MM.1S (cell line): Measurements from ENCODE around the gene SLC25A22.

Experiments used
- DNase-seq: peaks from one replicate; pipeline ENCODE4 v3.0.0-alpha.2; 2015
- H2AFZ ChIP-seq: fragments of 300-600 bp; sonication (generic); 2 replicates; pipeline ENCODE4 v1.6.0; 2016; ENCODE audit warnings: antibody characterized with exemption, low read length
- H3F3A ChIP-seq: fragments of 300-600 bp; sonication (generic); 2 replicates; pipeline ENCODE4 v1.6.1; 2016; ENCODE audit warnings: mild to moderate bottlenecking, antibody characterized with exemption, low read length, moderate library complexity, mixed read lengths; ENCODE audit not compliant: insufficient read depth
- H3K27ac ChIP-seq: fragments of 300-600 bp; sonication (generic); 2 replicates; pipeline ENCODE4 v1.5.1; 2016; ENCODE audit warnings: mild to moderate bottlenecking, low read length
- H3K27me3 ChIP-seq: fragments of 300-600 bp; sonication (generic); replicated peaks from 2 replicates; pipeline ENCODE4 v1.6.0; 2016; ENCODE audit warnings: low read length; ENCODE audit not compliant: insufficient read depth
- H3K36me3 ChIP-seq: fragments of 300-600 bp; sonication (generic); replicated peaks from 2 replicates; pipeline ENCODE4 v1.6.1; 2016; ENCODE audit warnings: mild to moderate bottlenecking, low read length, mixed read lengths; ENCODE audit not compliant: insufficient read depth
- H3K4me1 ChIP-seq: fragments of 300-600 bp; sonication (generic); 2 replicates; pipeline ENCODE4 v1.6.1; 2016; ENCODE audit warnings: low read length, mixed read lengths
- H3K4me2 ChIP-seq: fragments of 300-600 bp; sonication (generic); 2 replicates; pipeline ENCODE4 v1.6.0; 2016; ENCODE audit warnings: low read depth, low read length
- H3K4me3 ChIP-seq: fragments of 300-600 bp; sonication (generic); 2 replicates; pipeline ENCODE4 v1.5.1; 2016; ENCODE audit warnings: low read length, mixed read lengths
- H3K79me2 ChIP-seq: fragments of 300-600 bp; sonication (generic); 2 replicates; pipeline ENCODE4 v1.6.1; 2016; ENCODE audit warnings: mixed run types, low read length, mixed read lengths
- H3K9ac ChIP-seq: fragments of 300-600 bp; sonication (generic); 2 replicates; pipeline ENCODE4 v1.6.1; 2016; ENCODE audit warnings: low read length, mixed read lengths
- H3K9me2 ChIP-seq: fragments of 300-600 bp; sonication (generic); replicated peaks from 2 replicates; pipeline ENCODE4 v1.6.1; 2016; ENCODE audit warnings: mild to moderate bottlenecking, low read length, mixed read lengths; ENCODE audit not compliant: insufficient read depth
- H3K9me3 ChIP-seq: fragments of 300-600 bp; sonication (generic); replicated peaks from 2 replicates; pipeline ENCODE4 v1.6.1; 2016; ENCODE audit warnings: mild to moderate bottlenecking, low read length, mixed read lengths; ENCODE audit not compliant: insufficient read depth
- H4K20me1 ChIP-seq: fragments of 300-600 bp; sonication (generic); 2 replicates; pipeline ENCODE4 v1.6.1; 2016; ENCODE audit warnings: mild to moderate bottlenecking, low read length, moderate library complexity, mixed read lengths; ENCODE audit not compliant: insufficient read depth
- CTCF ChIP-seq: fragments of 300-600 bp; sonication (generic); IDR thresholded peaks from 2 replicates; pipeline ENCODE4 v1.5.1; 2016; ENCODE audit warnings: antibody characterized with exemption, low read length, mixed read lengths
- EZH2 ChIP-seq: fragments of 300-600 bp; sonication (generic); optimal IDR thresholded peaks from 2 replicates; pipeline ENCODE3; 2017; ENCODE audit warnings: low read depth, mild to moderate bottlenecking, antibody characterized with exemption, low read length, mixed read lengths
- EZH2phosphoT487 ChIP-seq: fragments of 300-600 bp; sonication (generic); IDR thresholded peaks from 2 replicates; pipeline ENCODE4 v1.6.1; 2018; ENCODE audit warnings: antibody characterized with exemption, low read length

SLC25A22 gene

GRCh38 chr11:795634-796564 lies 2.2 kb downstream of the SLC25A22 start:
- H3K9ac ChIP-seq: peak overlapping the region; percentile 85
- peaks cover 41% of the 10 kb centered on the region for H3K79me2 ChIP-seq
- H3K4me1 ChIP-seq: no peaks in the 10 kb centered on the region
- peaks cover 21% of the 10 kb centered on the region for H3F3A ChIP-seq
- H3K4me2 ChIP-seq: peak overlapping the region; percentile 100
- no peaks in the 10 kb centered on the region for H3K9me3 ChIP-seq
- peak overlapping the region; percentile 84 for H3K4me3 ChIP-seq
- no peaks in the 10 kb centered on the region for H3K27me3 ChIP-seq
- DNase-seq: peak; percentile 83
- no peaks in the 10 kb centered on the region for H3K36me3 ChIP-seq
- TF ChIP-seq EZH2phosphoT487 (no peak), CTCF (no peak), EZH2 (no peak)
- H4K20me1 ChIP-seq: no peaks in the 10 kb centered on the region
- H3K9me2 ChIP-seq: no peaks in the 10 kb centered on the region
- H2AFZ ChIP-seq: peak overlapping the region; percentile 70; the same call in 1 of the 2 replicates
- H3K27ac ChIP-seq: peak overlapping the region; percentile 67

- no peak overlapping the region for H2AFZ ChIP-seq
- DNase-seq: no peak
- H3K4me3 ChIP-seq: peak overlapping the region; percentile 84
- peaks cover 41% of the 10 kb centered on the region for H3K79me2 ChIP-seq
- H3K9me2 ChIP-seq: no peaks in the 10 kb centered on the region
- H3K27me3 ChIP-seq: no peaks in the 10 kb centered on the region
- H3K36me3 ChIP-seq: no peaks in the 10 kb centered on the region
- H3K4me2 ChIP-seq: peak overlapping the region; percentile 95
- H4K20me1 ChIP-seq: no peaks in the 10 kb centered on the region
- no peak overlapping the region for H3K27ac ChIP-seq
- H3K4me1 ChIP-seq: no peaks in the 10 kb centered on the region
- peak overlapping the region; percentile 85; the same call in 1 of the 2 replicates for H3K9ac ChIP-seq
- H3F3A ChIP-seq: peaks cover 27% of the 10 kb centered on the region
- TF ChIP-seq CTCF (no peak), EZH2phosphoT487 (no peak), EZH2 (no peak)
- no peaks in the 10 kb centered on the region for H3K9me3 ChIP-seq
These were observed 3.1 kb downstream of the SLC25A22 start for GRCh38 chr11:794766-795633.

- no peak overlapping the region for H3K4me3 ChIP-seq
- TF ChIP-seq EZH2: no peak
- no peak for TF ChIP-seq CTCF
- TF ChIP-seq EZH2phosphoT487: no peak
- H3K27me3 ChIP-seq: no peaks in the 10 kb centered on the region
- no peak overlapping the region for H2AFZ ChIP-seq
- H3K4me1 ChIP-seq: no peaks in the 10 kb centered on the region
- H3K79me2 ChIP-seq: peaks cover 46% of the 10 kb centered on the region
- no peak overlapping the region for H3K27ac ChIP-seq
- H3K9me3 ChIP-seq: no peaks in the 10 kb centered on the region
- no peak overlapping the region for H3K4me2 ChIP-seq
- no peaks in the 10 kb centered on the region for H3K36me3 ChIP-seq
- peaks cover 27% of the 10 kb centered on the region for H3F3A ChIP-seq
- H3K9me2 ChIP-seq: no peaks in the 10 kb centered on the region
- H4K20me1 ChIP-seq: no peaks in the 10 kb centered on the region
- H3K9ac ChIP-seq: no peak overlapping the region
- no peak for DNase-seq
These were observed 3.9 kb downstream of the SLC25A22 start for GRCh38 chr11:794013-794765.
